Cardiac muscle cell (in vitro differentiated cells and primary cell): ENCODE data around the gene KRT40. TPM values are rescaled to one million over a fixed set of nuclear protein-coding genes. Genes with fewer than 3 reads are reported as not detected.

Experiments
- DNase-seq, 2 donors: peaks; one replicate each; pipeline versions ENCODE4 v3.0.0 to v3.0.0-alpha.2; 2010 to 2017; ENCODE audit warnings: low read depth in 1 of 2, low spot score in 1 of 2
- H3K27ac ChIP-seq: fragments of 200-600 bp; sonication (generic); 2 replicates; pipeline ENCODE4 v1.5.1; 2016
- H3K27me3 ChIP-seq: fragments of 200-600 bp; sonication (generic); 2 replicates; pipeline ENCODE4 v1.6.0; 2016; ENCODE audit warnings: control low read depth
- H3K36me3 ChIP-seq: fragments of 200-600 bp; sonication (generic); 2 replicates; pipeline ENCODE4 v1.5.1; 2016; ENCODE audit warnings: control low read depth
- H3K4me1 ChIP-seq: fragments of 200-600 bp; sonication (generic); 2 replicates; pipeline ENCODE4 v1.8.1; 2017; ENCODE audit warnings: low read depth, mild to moderate bottlenecking, mixed run types
- H3K4me3 ChIP-seq: fragments of 200-600 bp; sonication (generic); 2 replicates; pipeline ENCODE4 v1.5.1; 2016; ENCODE audit warnings: mild to moderate bottlenecking
- H3K9me3 ChIP-seq: fragments of 200-600 bp; sonication (generic); 2 replicates; pipeline ENCODE4 v1.5.1; 2017; ENCODE audit warnings: low read depth, mild to moderate bottlenecking, control low read depth
- CTCF ChIP-seq: IDR thresholded peaks from 2 replicates; pipeline ENCODE4 v1.5.1; 2012; ENCODE audit warnings: low read depth, mild to moderate bottlenecking, low read length
- polyA plus RNA-seq: library from polyadenylated mRNA; unstranded; fragments of >200 nt; fragmentation: Nextera tagmentation; extraction: Ambion mirVana; gene quantifications from 2 replicates; pipeline ENCODE4 v1.2.1, GENCODE V29; 2016
- total RNA-seq: library from RNA; depleted of rRNA; stranded (reverse); fragments of >200 nt; gene quantifications from 2 replicates; pipeline ENCODE4 v1.2.3, GENCODE V29; 2016

Gene KRT40
- total RNA-seq, result not detected in 2 replicates
- not detected in 2 replicates for polyA plus RNA-seq

- Histone ChIP-seq H3K36me3 (no peaks in the 10 kb centered on the region), H3K4me3 (no peak within 1 kb of the TSS), H3K4me1 (peaks cover 19% of the 10 kb centered on the region), H3K9me3 (no peaks in the 10 kb centered on the region), H3K27me3 (peaks cover 4% of the 10 kb centered on the region), H3K27ac (no peak within 1 kb of the TSS)
- no peak for DNase-seq
- TF ChIP-seq CTCF, result no peak
Observed at GRCh38 chr17:40984226-40984625, at the start of gene KRT40. KRT40 (minus strand) TSS chr17:40984326; CDS start chr17:40984273, 53 bp downstream.

DNA sequence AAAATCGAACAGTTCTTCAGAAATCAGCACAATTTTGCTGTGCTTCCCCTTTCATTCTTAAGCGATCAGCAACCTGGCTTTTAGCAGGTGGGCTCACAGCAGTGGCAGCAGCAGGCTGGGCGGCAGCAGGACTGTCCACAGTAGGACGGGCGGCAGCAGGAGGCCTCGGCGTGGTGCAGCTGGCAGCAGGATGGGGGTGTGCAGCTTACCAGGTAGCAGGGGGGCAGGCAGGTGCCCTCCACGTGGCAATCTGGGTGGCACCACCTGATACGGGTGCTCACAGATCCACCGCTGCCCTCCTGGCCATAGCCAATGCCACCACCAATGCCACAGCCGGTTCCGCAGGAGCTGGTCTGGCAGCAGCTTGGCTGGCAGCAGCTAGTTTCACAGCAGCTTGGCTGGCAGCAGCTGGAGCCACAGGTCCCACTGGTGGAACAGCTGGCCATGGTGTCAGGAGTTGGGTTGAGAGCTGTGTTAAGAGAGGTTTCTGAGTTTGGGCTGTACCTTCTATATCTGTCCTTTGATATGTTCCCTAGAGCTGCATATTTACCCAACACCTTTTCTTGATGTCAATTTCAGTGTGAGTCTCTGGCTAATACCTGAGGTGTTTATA, 45.6 kb upstream of the KRT40 start, which contains the start of gene KRTAP1-4:
TSS of gene KRTAP1-4 (minus strand) at position 563 of the 613 bp plus-strand sequence. CDS start at position 446, 117 bp downstream.
- H3K27me3 ChIP-seq, result peaks cover 2% of the 10 kb centered on the region
- H3K9me3 ChIP-seq, result no peaks in the 10 kb centered on the region
- no peak within 1 kb of the TSS for H3K4me3 ChIP-seq
- no peak for TF ChIP-seq CTCF
- no peaks in the 10 kb centered on the region for H3K36me3 ChIP-seq
- no peak within 1 kb of the TSS for H3K27ac ChIP-seq
- H3K4me1 ChIP-seq, result no peaks in the 10 kb centered on the region
- no peak for DNase-seq

- peak in 1 of 2 donors; percentile 21 for DNase-seq
- H3K27me3 ChIP-seq, result peaks cover 2% of the 10 kb centered on the region
- TF ChIP-seq CTCF, result no peak
Observed at GRCh38 chr17:41026715-41027471, 42.8 kb upstream of the KRT40 start, which contains the start of gene KRTAP1-5. KRTAP1-5 (minus strand) TSS chr17:41027208; CDS start chr17:41027155, 53 bp downstream.

GRCh38 chr17:41024697-41025096, 40.6 kb upstream of the KRT40 start:
- Histone ChIP-seq H3K9me3 (no peaks in the 10 kb centered on the region), H3K27me3 (peaks cover 2% of the 10 kb centered on the region), H3K4me3 (no peak overlapping the region), H3K27ac (no peak overlapping the region), H3K36me3 (no peaks in the 10 kb centered on the region), H3K4me1 (no peaks in the 10 kb centered on the region)
- TF ChIP-seq CTCF, result no peak
- DNase-seq, result no peak

More at GRCh38 chr17:41026715-41027471, 42.8 kb upstream of the KRT40 start, which contains the start of gene KRTAP1-5:
- Histone ChIP-seq H3K4me1 (no peaks in the 10 kb centered on the region), H3K4me3 (no peak within 1 kb of the TSS), H3K27ac (no peak within 1 kb of the TSS), H3K36me3 (no peaks in the 10 kb centered on the region), H3K9me3 (no peaks in the 10 kb centered on the region)

DNA sequence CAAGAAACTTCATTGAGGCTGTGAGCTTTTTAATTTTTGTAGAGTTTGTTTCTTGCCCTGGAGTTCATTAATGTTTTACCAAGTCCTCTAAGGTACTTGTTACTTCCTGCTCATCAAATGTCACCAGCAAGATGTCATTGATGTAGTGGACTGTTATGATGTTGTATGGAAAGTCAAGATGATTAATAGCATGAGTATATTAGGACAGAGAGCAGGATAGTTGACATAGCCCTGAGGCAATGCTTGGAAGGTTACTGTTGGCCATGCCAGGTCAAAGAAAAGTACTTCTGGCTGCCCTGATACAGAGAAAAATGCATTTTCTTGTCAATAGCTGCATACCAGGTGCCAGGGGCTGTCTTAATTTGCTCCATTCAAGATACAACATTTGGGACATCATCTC, 36.2 kb upstream of the KRT40 start:
- no peak for DNase-seq
- H3K27me3 ChIP-seq, result no peaks in the 10 kb centered on the region
- TF ChIP-seq CTCF, result no peak
- H3K4me3 ChIP-seq, result no peak overlapping the region
- H3K27ac ChIP-seq, result no peak overlapping the region
- no peaks in the 10 kb centered on the region for H3K4me1 ChIP-seq
- H3K36me3 ChIP-seq, result no peaks in the 10 kb centered on the region
- no peaks in the 10 kb centered on the region for H3K9me3 ChIP-seq
